DMS79 (cell line): ENCODE measurements around the gene CD86.

Experiments
- DNase-seq: peaks from one replicate; lab custom pipeline; 2025; lab: John Stamatoyannopoulos, UW

The CD86 gene

DNA sequence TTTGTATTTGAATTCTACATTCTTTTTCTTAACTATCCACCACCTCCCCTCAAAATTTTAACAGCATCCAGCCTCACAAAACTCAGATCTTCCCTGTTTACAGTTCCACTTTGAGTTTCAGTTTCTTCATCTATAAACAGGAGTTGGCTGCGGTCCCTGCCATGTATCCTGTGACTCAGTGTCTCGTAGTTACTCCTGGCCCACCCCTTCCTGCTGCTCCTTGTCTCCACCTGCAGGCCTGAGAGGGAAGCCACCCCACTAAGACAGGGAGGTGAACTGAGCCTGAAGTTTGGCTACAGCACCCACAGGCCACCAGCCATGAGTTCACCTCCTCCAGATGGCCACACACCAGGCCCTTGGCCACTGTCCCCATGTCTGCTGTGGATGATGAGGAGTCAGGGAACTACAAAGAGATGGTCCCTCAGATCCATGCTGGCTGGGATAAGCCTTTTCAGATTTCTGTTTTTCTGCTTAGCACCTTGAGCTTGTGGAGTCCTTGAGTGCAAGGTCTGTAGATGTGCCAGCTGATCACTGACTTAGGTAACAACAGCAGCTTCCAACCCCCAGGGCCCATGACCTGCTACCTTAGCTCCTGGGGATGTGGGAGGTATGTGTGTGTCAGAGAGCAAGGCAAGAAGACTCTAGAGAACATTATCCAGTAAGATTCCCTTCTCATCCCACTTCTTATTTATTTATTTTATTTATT, 37.5 kb downstream of the CD86 start:
- DNase-seq = no peak

DNA sequence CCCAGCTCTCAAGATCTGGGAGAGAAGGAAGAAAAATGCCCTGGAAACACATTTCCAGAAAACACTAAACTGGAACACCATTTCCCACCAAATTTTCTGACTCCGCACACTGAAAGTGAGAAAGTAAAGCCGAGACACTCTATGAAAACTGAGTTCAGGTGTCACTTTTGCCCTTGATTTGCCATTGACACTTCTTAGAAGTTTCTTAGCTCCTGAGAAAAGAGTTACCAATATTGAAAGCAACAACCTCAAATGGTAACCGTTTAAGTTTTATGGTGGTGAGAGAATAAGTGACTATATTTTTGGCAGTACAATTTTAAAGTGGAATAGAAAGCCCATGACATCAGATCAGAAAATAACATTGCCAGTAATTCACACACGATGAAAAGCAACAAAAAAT, 39.0 kb downstream of the CD86 start:
- no peak for DNase-seq

DNA sequence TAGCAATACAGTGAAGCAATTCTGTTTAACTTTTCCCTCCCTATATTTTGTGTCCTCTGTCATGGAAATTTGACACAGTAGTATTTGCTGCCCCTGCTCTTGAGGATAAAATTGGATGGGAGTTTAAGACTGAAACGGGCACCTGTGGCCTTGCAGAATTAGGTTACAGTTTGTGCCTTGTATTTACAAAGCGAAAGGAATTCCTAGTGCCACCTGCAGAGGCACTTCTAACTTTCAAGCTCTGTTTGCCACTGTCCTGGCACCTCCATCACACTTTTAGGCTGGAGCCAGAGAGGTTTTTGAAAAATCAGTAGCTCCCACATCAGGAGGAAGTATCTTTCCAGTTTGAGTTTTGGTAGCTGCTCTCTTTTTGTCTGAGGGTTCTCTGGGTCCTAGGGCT, 39.5 kb downstream of the CD86 start:
- DNase-seq = no peak

DNA sequence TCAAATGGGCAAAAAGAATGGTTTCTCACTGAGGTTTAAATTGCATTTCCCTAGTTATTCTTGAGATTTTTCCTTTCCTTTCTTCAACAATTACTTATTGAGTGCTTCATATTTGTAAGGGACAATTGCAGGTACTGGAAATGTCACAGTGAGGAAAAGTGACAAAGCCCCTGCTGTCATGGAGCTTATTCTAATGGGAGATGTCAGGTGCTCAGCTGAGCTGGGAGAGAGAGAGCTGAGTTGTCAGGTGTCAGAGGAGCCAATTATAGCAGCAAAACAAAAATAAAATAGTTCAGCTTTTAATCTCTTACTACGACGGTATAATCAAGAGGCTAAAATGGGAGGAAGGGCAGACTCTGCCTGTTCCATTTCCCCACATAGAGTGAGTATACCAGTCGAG, 42.0 kb downstream of the CD86 start:
- no peak for DNase-seq

DNA sequence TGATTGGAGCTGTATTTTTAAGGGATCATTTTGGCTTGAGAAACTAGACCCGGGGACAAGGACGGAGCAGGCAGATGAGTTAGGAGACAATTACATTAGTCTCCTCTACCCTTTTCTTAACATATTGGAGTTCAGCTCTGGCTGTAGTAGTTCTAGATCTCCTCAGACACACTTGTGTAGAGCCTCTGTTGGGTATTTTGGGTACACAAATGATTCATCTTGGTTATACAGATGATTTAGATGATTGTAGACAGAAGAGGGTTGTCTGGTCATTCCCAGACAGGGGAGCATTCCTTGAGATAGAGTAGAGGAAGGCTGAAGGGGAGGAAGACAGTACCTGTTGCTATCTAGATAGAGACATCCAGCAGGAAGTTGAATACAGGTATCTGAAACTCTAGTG, 43.4 kb downstream of the CD86 start:
- DNase-seq = no peak

DNA sequence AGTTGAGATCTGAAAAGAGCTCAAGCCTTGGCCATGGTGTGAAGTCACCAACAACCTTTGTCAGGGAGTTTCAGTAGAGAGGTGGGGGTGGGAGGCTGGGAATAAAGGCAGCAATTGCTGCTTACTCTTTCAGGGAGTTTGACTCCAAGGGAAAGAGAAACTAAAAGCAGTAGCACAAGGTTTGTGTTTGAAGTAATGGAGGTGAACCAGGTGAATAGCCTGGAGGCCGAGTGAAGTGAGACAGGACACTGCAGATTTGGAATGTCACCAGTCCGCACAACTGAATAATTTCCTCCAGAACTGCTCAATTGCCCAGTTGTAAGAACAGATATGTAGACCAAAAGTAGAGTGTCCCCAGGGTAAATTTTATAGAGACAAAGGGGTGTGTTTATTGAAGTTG, 44.1 kb downstream of the CD86 start:
- no peak for DNase-seq

DNA sequence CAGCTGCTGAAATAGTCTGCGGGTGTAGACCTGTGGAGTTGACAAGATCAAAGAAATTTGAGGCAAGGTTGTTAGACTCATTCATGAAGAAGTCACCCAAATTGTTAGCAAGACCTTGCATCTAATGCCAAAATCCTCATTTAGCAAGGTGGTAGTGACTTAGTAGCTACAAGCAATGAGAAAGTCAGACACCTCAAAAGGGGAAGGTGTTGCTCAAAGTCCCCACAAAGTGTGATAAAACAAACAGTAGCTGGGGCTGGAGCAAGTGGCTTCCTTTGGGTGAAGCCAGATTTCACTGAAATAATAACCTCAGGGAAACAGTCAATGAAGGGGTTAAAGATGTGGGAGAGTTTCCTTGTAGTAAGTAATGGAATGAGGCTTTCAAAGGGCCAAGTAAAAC, 44.9 kb downstream of the CD86 start:
- DNase-seq = no peak

DNA sequence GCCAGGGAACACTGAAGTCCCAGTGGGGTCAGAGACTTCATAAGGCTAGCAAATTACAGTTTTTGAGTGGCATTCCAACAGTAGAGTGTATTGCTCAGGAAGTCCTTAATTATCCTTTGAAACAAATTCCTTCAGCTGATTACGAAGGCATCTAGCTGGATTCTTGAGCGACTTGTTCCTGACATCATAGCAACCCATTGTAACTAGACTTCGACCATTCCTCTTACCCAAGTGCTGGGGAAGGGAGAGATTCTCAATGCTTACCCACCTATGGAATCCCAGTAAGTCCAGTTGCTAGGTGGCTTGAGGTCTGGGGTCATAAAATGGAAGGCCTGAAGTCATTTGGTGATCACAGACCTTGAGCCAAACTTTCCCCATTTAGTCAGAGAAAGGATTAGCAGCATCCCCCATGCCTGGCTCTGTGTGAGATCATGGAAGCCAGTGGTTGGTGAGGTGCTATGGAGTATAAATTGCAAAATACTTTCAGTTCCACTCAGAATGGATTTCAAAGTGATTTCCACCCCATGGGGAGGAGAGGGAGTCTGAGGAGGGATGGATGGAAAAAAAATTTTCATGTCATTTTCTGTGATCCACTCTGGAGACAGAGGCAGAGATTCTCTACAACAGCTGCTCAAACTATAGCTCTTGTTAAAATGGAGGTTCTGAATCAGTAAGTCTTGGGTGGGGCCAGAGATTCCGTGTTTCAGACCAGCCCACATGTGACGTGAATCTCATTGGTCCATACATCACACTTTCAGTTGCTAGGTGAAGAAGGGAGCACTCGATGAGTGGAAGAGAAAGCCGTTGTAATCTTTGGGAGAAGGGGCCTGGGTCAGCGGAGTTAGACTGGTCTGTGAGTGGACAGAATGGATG, 45.7 kb downstream of the CD86 start:
- no peak for DNase-seq

DNA sequence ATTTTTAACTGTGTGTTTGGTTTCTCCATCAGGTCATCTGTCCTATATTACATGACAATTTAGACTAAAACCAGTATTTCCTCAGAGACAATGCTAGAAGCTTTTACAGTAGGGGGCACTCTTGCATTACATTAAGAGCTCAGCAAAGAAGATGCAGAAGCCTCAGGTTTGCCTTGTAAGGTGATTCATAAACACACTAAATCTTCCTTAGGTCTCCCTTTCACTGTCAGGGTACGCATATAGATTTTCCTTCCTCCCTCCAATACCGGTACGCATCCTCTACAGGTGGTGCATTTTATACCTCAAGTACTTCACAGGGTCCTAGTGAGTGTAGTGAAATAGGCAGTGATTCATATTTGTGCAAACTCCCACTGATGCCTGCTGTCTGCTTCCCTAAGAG, 46.5 kb downstream of the CD86 start:
- peak; percentile 80 for DNase-seq

DNA sequence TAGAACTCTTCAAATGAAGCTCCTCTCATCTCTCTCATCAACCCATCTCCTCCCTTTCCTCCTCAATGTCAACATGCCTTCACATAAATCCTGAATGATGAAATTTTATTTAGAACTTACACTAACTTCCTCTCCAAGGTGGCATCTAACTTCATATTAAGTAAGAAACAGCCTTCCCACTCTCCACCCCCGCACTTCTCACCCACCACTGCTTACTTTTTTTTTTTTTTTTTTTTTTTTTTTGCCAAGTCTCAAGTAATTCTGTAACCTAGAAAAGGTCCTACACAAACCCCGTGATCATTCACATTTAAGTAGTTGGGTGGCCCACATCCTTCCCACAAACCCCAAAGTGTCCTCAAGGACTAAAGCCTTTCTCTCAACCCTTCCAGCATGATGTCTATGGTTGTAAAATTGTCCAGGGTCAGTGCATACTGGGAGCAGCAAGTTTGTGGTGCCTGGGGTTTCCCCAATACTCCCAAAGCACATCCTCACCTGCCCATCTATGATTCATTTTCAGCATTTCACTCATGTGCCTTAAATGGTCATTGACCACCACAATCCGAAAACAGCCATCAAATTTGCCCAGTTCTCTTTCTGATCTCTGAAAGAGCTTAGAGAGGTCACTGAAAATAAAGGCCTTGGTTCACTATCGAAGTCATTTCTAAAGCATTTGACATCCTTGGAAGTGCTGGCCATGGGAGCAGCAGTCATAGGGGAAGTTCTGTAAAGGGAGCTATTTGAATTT, 47.2 kb downstream of the CD86 start:
- no peak for DNase-seq

DNA sequence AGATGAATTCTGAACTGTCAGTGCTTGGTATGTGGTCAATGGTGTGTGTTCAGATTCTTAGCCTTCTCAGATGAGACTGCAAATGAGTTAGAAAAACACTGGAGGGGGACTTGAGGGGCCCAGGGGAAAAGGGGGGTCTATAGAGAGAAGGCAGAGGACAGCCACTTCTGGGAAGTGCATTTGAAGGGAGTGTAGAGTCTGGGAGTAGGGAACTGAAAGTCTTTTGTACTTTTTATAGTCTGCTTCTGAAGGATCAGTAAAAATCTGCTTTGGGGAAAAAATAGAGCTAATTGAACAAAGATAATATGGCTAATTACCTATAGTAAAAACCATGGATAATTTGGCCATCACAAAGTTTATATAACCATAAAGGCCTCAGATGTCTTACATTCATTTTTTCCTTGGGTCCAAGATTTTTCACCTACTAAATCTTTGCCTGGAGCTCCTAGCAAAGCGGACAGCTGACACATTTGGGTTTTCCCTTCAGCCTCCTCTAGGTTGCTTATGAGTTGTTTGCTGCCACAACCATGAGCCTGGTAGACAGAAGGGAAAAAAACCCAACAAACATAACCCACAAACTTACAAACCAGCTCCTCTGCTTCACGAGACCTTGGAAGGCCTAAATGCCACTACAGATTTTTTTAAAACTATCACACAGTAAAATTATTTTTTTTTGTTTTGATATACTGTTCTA, 48.8 kb downstream of the CD86 start:
- no peak for DNase-seq

DNA sequence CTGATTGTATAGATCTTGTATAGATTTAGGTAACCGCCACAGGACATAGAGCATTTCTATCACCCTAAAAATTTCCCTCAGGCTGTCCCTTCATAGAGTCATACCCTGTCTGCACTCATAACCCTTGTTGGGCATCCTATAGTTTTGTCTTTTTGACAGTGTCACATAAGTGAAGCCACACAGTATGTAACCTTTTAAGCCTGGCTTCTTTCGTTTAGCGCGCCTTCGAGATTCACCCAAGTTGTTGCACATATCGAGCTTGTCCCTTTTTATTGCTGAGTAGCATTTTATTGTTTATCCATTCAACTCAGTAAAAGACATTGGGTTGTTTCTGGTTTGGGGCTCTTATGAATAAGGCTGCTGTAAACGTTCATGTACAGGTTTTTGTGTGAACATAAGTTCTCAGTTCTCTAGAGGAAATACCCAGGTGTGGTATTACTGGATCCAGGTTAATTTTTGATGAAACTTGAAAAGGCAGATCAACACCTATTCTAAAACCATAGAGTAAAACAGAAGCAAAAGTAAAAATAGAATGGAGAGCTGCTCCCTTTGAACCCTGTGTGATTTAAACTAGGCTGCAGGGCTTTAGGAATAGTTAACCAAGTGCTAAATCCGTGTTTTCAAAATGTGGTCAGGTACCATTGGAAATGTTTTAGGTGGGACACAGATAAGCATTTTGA, 49.5 kb downstream of the CD86 start:
- no peak for DNase-seq

DNA sequence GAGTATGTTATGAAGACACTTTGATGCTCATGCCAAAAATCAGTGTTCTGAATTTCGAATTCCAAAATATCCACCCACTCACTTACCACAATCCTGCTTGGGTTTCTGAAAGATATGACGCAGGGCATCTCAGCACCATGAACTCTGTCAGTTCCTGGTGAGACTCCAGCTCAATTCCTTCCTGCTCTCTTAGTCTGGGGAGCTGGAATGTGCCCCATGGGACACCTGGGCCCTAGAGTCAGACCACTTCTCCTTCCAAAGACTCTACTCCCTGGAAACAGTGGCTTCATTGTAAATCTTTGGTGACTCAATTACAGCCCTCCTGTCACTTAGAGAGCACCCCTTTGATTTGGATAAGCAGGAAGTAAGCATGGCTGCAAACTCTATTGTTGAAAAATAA, 50.5 kb downstream of the CD86 start:
- DNase-seq = peak; percentile 91

DNA sequence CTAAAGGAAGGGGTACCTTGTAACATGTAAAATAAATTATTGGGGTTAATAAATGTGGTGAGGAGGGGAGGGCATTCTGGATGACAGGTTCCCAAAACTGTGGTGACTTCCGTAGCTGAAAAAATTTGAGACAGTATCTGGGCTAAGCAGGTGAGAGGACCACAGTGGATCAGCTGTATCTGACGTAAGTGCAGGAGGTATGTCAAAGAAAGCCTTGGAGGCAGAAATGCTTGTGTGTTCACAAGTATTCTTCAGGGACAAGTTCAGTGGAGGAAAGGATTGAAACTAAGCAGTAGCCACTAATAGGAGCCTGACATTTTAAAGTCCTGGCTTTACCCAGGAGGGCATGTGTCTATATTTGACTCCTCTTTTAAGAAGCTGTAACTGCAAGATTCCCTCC, 52.0 kb downstream of the CD86 start:
- DNase-seq = no peak

DNA sequence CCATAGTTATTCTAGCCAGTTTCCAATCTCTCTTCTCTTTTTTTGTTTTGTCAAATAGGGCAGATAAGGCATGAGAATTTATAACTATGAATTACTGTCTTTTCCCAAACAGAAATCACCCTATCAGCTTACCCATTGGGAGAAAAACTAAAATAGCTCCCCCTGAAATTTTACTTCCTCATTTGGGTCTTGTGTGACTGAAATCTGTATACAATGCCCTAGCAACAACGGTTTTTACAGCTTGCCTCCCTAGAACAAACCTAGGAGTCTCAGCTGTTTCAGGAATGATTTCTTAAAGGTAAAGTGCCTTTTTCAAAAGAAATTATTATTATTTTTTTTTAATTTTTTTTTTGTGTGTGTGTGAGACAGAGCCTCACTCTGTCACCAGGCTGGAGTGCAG, 56.8 kb downstream of the CD86 start:
- no peak for DNase-seq

DNA sequence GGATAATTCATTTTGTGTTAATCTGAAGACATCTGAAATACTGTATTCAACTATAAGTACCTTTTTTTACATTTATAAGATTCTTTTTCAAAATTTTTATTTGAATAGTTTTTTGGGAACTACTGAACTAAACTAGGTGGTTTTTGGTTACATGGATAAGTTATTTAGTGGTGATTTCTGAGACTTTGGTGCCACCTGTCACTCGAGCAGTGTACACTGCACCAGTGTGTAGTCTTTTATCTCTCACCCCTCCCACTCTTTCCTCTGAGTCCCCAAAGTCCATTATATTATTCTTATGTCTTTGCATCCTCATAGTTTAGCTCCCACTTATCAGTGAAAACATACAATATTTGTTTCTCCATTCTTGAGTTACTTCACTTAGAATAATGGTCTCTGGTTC, 57.6 kb downstream of the CD86 start:
- DNase-seq = no peak

DNA sequence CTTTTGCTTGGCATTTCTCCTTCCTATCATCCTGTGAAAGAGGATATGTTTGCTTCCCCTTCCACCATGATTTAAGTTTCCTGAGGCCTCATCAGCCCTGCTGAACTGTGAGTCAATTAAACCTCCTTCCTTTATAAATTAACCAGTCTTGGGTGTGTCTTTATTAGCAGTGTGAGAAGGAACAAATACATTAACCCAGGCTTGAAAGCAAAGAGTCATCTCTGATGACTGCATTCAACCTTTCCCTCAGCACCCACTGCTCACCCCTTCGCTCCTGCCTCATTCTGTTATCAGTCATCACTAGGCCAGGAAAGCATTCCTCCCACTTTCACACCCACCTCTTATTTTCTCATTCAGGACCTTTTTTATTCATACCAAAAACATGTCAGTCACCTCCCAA, 68.7 kb downstream of the CD86 start:
- no peak for DNase-seq

DNA sequence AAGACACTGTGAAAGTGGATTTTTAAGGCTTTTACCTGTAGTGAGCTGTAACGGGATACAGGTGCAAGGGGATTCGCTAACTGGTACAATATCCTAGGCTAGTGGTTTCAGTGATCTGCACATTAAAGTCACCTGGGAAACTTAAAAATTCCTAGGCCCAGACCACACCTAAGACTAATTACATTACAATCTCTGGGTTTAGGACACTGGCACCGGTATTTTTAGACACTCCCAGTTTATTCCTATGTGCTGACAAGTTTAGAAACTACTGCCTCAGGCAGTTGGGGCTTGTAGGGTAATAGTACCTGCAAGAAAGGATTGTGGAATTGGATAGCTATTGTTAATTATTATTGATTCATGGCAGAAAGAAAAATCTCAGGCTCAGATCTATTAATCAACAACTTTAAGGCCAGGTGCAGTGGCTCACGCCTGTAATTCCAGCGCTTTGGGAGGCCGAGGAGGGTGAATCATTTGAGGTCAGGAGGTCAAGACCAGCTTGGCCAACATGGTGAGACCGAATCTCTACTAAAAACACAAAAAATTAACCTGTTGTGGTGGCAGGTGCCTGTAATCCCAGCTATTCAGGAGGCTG, 77.9 kb downstream of the CD86 start:
- no peak for DNase-seq

DNA sequence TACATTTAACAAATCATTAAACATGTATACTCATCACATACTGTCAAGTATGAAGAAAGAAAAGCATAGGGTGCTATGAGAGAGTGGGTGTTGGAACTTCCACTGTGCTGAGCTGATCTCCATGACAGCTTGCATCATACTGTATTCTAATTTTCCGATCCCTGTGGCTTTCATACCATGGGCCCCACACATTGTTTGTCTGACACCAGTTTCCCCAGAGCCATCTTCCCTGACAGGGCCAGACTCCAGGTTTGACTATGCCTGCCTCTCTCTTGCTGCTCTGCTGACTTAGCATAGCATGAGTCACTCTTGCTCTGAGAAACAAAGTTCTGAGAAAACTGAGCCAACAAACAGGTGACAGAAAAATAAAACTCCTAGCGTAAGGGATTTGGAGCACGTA, 91.3 kb downstream of the CD86 start:
- DNase-seq = no peak

DNA sequence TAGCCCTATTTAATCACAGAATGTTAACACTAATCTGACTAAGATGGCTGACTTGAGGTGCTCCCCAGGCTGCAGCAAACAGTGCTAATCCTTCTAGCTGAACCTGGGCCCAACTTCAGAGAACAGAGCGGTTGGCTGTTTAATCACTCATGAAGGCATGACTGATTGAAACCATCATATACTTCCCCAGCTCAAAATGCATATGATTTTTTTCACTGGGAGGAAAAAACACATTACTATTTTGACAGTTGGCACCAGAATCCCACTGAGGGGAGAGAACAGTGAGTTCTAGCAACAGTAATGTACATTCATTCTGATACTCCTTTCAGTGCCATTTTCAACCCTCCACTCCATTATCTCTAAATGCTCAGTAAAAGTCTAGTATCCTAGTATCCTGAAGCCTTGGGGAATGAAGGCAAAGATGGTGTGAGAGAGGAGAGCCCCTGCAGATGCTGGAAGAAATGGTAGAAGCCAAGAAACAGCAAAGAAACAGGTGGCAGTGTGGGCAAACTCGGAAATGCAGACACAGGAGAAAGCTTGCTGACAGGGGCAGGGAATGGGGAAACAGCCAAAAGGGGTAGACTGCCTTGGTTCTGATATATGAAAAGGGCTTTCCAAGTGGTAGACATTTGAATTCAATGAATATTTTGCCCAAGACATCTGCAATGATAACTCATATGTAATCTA, 93.9 kb downstream of the CD86 start:
- no peak for DNase-seq

DNA sequence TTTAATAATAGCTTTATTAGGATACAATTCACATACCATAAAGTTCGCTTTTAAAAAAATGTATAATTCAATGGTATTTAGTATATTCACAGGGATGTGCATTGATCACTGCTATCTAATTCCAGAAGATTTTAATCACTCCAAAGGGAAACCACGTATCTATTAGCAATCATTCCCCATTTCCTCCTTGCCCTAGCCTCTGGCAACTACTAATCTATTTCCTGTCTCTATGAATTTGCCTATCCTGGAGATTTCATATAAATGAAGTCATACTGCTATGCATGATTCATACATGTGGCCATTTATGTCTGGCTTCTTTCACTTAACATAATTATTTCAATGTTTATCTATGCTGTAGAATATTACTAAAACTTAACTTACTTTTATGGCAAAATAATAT, 96.3 kb downstream of the CD86 start:
- DNase-seq = no peak
